ENCODE measurements around the gene ZIC4.

ZIC4 gene

GRCh38 chr3:147341727-147342126, 64.6 kb downstream of the ZIC4 start:
- no peak for DNase-seq

DNA sequence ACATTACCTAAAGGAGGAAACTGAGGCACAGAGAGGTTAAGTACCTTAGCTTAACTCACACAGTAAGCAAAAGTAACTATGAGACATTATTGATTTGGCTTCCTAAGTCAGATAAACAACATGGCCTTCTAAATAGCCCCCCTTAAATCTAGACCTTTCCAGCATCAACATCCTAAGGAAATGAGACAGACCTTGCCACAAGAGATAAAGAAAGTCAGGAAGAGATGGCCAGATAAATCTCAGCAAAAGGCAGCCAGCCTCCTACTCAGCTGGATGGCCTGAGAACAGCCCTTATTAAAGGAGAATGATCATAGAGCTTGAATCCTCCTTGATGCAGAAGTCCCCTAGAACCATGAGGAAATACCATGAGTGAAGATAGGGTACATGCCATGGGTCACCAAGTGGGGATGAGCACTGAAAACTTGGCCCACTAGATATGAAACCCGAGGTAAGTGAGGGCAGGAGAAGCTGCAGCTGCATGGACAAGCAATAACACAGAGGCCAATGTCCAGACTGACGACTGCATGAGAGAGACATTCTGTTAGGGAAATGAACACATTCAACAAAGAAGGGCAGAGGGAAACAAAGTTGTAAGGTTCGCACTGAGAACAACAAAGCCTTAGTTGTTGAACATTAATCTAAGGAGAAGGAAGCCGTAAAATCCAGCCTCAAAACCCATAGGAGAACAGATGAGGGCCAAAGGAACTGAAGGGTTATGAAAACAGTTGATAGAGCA, 69.6 kb downstream of the ZIC4 start:
- DNase-seq = no peak
